Natural killer cell (primary cell): ENCODE measurements around the gene EPC2. TPM values are rescaled to one million over a fixed set of nuclear protein-coding genes. Genes with fewer than 3 reads are reported as not detected.

ENCODE experiments used
- ATAC-seq, 3 donors: fragments of 150-1000 bp in 2 of 3; fragments of 200-7000 bp in 1 of 3; cut with Tn5 transposase; 1 replicate in 1 of 3; 2 replicates in 2 of 3; pipeline ENCODE4 v1.10.0; 2021; ENCODE audit warnings: mild to moderate bottlenecking in 2 of 3, moderate library complexity in 2 of 3
- DNase-seq, 2 donors: peaks; one replicate each; pipeline versions ENCODE4 v3.0.0 to v3.0.0-alpha.2; 2013 to 2021; ENCODE audit warnings: mixed read lengths in 1 of 2
- H3K27ac ChIP-seq: one replicate; pipeline ENCODE4 v1.5.1; 2013; ENCODE audit warnings: mild to moderate bottlenecking, low read length
- H3K27me3 ChIP-seq: one replicate; pipeline ENCODE4 v1.6.1; 2013; ENCODE audit warnings: low read length; ENCODE audit not compliant: control insufficient read depth, insufficient read depth
- H3K36me3 ChIP-seq: one replicate; pipeline ENCODE4 v1.6.1; 2013; ENCODE audit warnings: low read length; ENCODE audit not compliant: control insufficient read depth, insufficient read depth
- H3K4me1 ChIP-seq: one replicate; pipeline ENCODE4 v1.6.1; 2013; ENCODE audit warnings: low read length; ENCODE audit not compliant: control insufficient read depth, insufficient read depth
- H3K4me3 ChIP-seq: one replicate; pipeline ENCODE4 v1.5.1; 2013; ENCODE audit warnings: low read length
- H3K9me3 ChIP-seq: one replicate; pipeline ENCODE4 v1.6.1; 2013; ENCODE audit warnings: low read length; ENCODE audit not compliant: control insufficient read depth, insufficient read depth
- H3K27ac Mint-ChIP-seq, 2 donors: one replicate each; pipeline ENCODE4 v1.8.0; 2022; ENCODE audit warnings: mild to moderate bottlenecking in 2 of 2, mixed read lengths in 2 of 2, moderate library complexity in 1 of 2
- H3K27me3 Mint-ChIP-seq, 2 donors: one replicate each; pipeline ENCODE4 v1.8.0; 2022; ENCODE audit warnings: low read depth in 2 of 2, mixed read lengths in 2 of 2
- H3K36me3 Mint-ChIP-seq: one replicate; pipeline ENCODE4 v1.8.0; 2022; ENCODE audit warnings: mixed read lengths
- H3K4me1 Mint-ChIP-seq, 2 donors: one replicate each; pipeline ENCODE4 v1.8.0; 2022; ENCODE audit warnings: mixed read lengths in 2 of 2
- H3K4me3 Mint-ChIP-seq: one replicate; pipeline ENCODE4 v1.8.0; 2022; ENCODE audit warnings: mild to moderate bottlenecking, moderate library complexity, mixed read lengths
- H3K9me3 Mint-ChIP-seq, 2 donors: one replicate each; pipeline ENCODE4 v1.8.0; 2022; ENCODE audit warnings: mixed read lengths in 2 of 2
- WGBS: methylation state at CpG from one replicate; pipeline ENCODE4 v1.1.7; 2013; ENCODE audit warnings: missing lambda C conversion rate; ENCODE audit not compliant: insufficient coverage; 5-methylcytosine and 5-hydroxymethylcytosine counted together
- intact Hi-C: fragments of 100-400 bp; cut with micrococcal nuclease; formaldehyde crosslinking; loops from one replicate; pipeline ENCODE4 v1.14.2; 2022
- total RNA-seq, 4 donors: library from RNA; stranded (reverse); fragments of 120-200 nt in 1 of 4; gene quantifications; one replicate each; pipeline versions ENCODE4 v1.2.3 to v1.2.4, GENCODE V29; 2013 to 2022
- TF ChIP-seq, protein P1 (sequence below): fragments of 200-600 bp; IDR thresholded peaks from one replicate; pipeline ENCODE4 v1.8.0; 2022; ENCODE audit warnings: antibody characterized with exemption

EPC2 gene
- total RNA-seq, 3 donors from 2014 or later (not counting 1 experiment from before 2014, with no cell fraction given): 64.6 to 76.3 (median 66.1) TPM

DNA sequence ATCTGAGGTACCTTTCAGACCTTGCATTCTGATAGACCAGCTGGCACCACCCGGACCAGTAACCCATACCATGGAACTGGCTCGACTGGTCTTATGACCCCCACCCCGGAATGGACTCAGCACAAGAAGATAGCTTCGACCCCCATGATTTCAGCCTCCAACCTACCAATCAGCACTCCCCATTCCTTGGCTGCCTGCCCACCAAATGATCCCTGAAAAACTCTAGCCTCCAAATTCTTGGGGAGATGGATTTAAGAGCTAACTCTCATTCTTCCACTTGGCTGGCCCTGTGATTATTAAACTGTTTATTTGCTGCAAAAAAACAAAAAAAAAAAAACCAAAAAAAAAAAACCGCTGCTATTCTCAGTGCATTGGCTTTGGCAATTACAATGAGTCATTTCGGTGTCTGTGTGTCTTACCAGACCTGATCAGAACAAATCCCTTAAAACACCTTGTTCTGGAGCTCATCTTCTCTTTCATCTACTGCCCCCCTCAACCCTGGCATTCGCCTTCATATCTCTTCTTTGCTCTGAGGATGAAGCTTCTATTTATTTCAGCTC lies 170.4 kb downstream of the EPC2 start:
- Mint-ChIP-seq H3K4me1 (peaks cover 5 to 6% of the 10 kb centered on the region in 2 donors), H3K27me3 (peaks cover 18 to 35% of the 10 kb centered on the region in 2 donors), H3K36me3 (no peaks in the 10 kb centered on the region), H3K4me3 (no peak overlapping the region), H3K27ac (no peak overlapping the region), H3K9me3 (no peaks in the 10 kb centered on the region)
- ATAC-seq (no peak), DNase-seq (no peak)
- no peaks in the 10 kb centered on the region for H3K9me3 ChIP-seq
- H3K27me3 ChIP-seq: peaks cover 7% of the 10 kb centered on the region
- 85% methylated on average over 7 of the region's 7 CpGs for whole genome bisulfite sequencing
- no peak overlapping the region for H3K27ac ChIP-seq
- H3K4me3 ChIP-seq: no peak overlapping the region
- H3K36me3 ChIP-seq: no peaks in the 10 kb centered on the region
- no peaks in the 10 kb centered on the region for H3K4me1 ChIP-seq
- TF ChIP-seq, protein P1, sequence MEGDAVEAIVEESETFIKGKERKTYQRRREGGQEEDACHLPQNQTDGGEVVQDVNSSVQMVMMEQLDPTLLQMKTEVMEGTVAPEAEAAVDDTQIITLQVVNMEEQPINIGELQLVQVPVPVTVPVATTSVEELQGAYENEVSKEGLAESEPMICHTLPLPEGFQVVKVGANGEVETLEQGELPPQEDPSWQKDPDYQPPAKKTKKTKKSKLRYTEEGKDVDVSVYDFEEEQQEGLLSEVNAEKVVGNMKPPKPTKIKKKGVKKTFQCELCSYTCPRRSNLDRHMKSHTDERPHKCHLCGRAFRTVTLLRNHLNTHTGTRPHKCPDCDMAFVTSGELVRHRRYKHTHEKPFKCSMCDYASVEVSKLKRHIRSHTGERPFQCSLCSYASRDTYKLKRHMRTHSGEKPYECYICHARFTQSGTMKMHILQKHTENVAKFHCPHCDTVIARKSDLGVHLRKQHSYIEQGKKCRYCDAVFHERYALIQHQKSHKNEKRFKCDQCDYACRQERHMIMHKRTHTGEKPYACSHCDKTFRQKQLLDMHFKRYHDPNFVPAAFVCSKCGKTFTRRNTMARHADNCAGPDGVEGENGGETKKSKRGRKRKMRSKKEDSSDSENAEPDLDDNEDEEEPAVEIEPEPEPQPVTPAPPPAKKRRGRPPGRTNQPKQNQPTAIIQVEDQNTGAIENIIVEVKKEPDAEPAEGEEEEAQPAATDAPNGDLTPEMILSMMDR: no peak
- intact Hi-C loops: no loop called here

DNA sequence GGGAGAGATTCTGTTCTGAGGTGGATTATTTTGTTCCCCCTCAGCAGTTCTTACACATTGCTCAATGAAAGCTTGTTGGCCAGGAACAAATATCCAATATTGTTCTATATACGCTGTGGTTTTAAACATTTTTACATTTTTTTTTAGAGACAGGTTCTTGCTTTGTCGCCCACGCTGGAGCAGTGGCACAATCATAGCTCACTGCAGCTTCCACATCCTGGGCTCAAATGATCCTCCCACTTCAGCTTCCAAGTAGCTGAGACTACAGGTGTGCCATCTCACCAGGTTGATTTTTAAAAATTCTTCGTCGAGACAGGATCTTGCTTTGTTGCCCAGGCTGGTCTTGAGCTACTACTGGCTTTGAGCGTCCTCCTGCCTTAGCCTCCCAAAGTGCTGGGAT lies 171.6 kb downstream of the EPC2 start:
- 97% methylated on average over 6 of the region's 6 CpGs for WGBS
- Histone ChIP-seq H3K36me3 (no peaks in the 10 kb centered on the region), H3K4me1 (no peaks in the 10 kb centered on the region), H3K4me3 (no peak overlapping the region), H3K27me3 (peaks cover 7% of the 10 kb centered on the region), H3K9me3 (no peaks in the 10 kb centered on the region), H3K27ac (no peak overlapping the region)
- Mint-ChIP-seq H3K36me3 (no peaks in the 10 kb centered on the region), H3K27me3 (peaks cover 18 to 40% of the 10 kb centered on the region in 2 donors), H3K4me3 (no peak overlapping the region), H3K4me1 (peaks cover 5 to 6% of the 10 kb centered on the region in 2 donors), H3K27ac (no peak overlapping the region), H3K9me3 (no peaks in the 10 kb centered on the region)
- intact Hi-C loops: no loop called here
- no peak for DNase-seq
- TF ChIP-seq, protein P1: no peak
- no peak for ATAC-seq

DNA sequence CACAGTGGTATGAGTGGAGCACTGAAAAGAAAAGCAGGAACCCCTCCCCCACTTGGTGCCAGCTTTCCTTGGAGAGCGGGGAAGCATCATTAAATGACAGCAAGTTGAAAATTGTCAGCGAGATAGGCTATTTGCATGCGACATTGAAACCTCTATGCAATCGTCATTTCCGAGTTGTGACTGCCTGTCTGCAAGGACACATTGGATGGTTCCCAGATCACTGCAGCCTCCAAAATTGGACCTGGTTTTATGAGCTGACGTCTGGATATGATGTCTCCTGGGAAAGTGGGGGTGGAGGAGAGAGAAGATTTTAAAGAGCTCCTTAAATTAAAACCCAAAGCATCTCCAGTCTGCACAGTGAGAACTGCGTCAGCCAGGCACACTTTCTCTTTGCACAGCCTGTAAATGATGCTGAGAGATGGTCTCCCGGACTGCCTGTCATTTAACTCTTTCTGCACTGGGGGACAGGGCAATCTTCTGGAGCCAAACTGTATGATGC lies 172.7 kb downstream of the EPC2 start:
- Mint-ChIP-seq H3K27ac (no peak overlapping the region), H3K27me3 (peaks cover 18 to 40% of the 10 kb centered on the region in 2 donors)
- H3K4me3 ChIP-seq: no peak overlapping the region

More for the DNA sequence above, 172.7 kb downstream of the EPC2 start:
- Histone ChIP-seq H3K27ac (no peak overlapping the region), H3K36me3 (no peaks in the 10 kb centered on the region), H3K9me3 (no peaks in the 10 kb centered on the region), H3K4me1 (no peaks in the 10 kb centered on the region), H3K27me3 (peaks cover 7% of the 10 kb centered on the region)
- no peak for ATAC-seq
- intact Hi-C loops: no loop called here
- Mint-ChIP-seq H3K4me3 (no peak overlapping the region), H3K9me3 (no peaks in the 10 kb centered on the region), H3K36me3 (no peaks in the 10 kb centered on the region), H3K4me1 (peaks cover 5 to 6% of the 10 kb centered on the region in 2 donors)
- TF ChIP-seq, protein P1: no peak
- no peak for DNase-seq
- 36% methylated on average over 8 of the region's 8 CpGs for WGBS
